HG02571 (cell line): ENCODE data around the gene ZSCAN9.

Source experiments
- ATAC-seq: cut with Tn5 transposase; IDR thresholded peaks from one replicate; pipeline ENCODE4 v1.9.1; 2021; ENCODE audit warnings: mild to moderate bottlenecking, moderate library complexity; ENCODE audit not compliant: unreplicated experiment

Gene ZSCAN9

GRCh38 chr6:28266563-28266961 is 41.5 kb downstream of the ZSCAN9 start:
- no peak for ATAC-seq

GRCh38 chr6:28266962-28267694 is 42.1 kb downstream of the ZSCAN9 start, which contains the start of gene ZSCAN26:
TSS of gene ZSCAN26 (plus strand) at chr6:28267143. CDS start at chr6:28271920, 4,777 bp downstream.
- peak; percentile 92 for ATAC-seq

GRCh38 chr6:28267695-28268059 is 42.6 kb downstream of the ZSCAN9 start:
- no peak for ATAC-seq

GRCh38 chr6:28269492-28269891 is 44.4 kb downstream of the ZSCAN9 start:
- ATAC-seq, result no peak

- ATAC-seq, result no peak
These were observed 49.8 kb downstream of the ZSCAN9 start for GRCh38 chr6:28274888-28275287.

- ATAC-seq, result no peak
These were observed 52.7 kb downstream of the ZSCAN9 start for GRCh38 chr6:28277746-28278145.

GRCh38 chr6:28280595-28281287 is 55.7 kb downstream of the ZSCAN9 start:
- no peak for ATAC-seq

- peak; percentile 70 for ATAC-seq
These were observed 56.4 kb downstream of the ZSCAN9 start, which contains the start of gene PGBD1 for GRCh38 chr6:28281288-28282064. TSS of gene PGBD1 (plus strand) at chr6:28281572. CDS start at chr6:28283814, 2,242 bp downstream.

- no peak for ATAC-seq
These were observed 57.9 kb downstream of the ZSCAN9 start for GRCh38 chr6:28282926-28283325.
